Ovary (tissue), 3 donors: ENCODE results near the gene NECTIN1.

Experiments
- CTCF ChIP-seq, 3 donors: fragments of 450-650 bp in 2 of 3; fragments of 200-600 bp in 1 of 3; IDR thresholded peaks; one replicate each; pipeline versions ENCODE4 v1.5.1 to v1.8.0; 2016 to 2022; ENCODE audit warnings: antibody characterized with exemption in 3 of 3, mild to moderate bottlenecking in 1 of 3
- EP300 ChIP-seq: sonication (generic); formaldehyde crosslinking; IDR thresholded peaks from one replicate; pipeline ENCODE4 v1.6.1; 2017; ENCODE audit warnings: antibody characterized with exemption
- donor health status: DM: no; HTN: no; CAD: no.

GRCh38 chr11:119722281-119722794 is 6.7 kb downstream of the NECTIN1 start:
- no peak for TF ChIP-seq CTCF (IDR thresholded peaks at IDR 0.05)
- TF ChIP-seq EP300: no peak
